ENCODE data around the gene WNK3. TPM values are rescaled to one million over a fixed set of nuclear protein-coding genes. Genes with fewer than 3 reads are reported as not detected.

Gene WNK3
- total RNA-seq, 1 experiment from 2014 or later: 12.8 TPM

- intact Hi-C loops (cut with micrococcal nuclease; ENCODE audit: unreplicated experiment): no loop called here
- Histone ChIP-seq H3K36me3 (ENCODE audit: insufficient read depth, low read length, poor library complexity, severe bottlenecking) (no peaks in the 10 kb centered on the region), H3K4me1 (ENCODE audit: insufficient read depth, low read length, poor library complexity, severe bottlenecking) (no peaks in the 10 kb centered on the region), H3K27ac (ENCODE audit: low read depth, low read length, poor library complexity, severe bottlenecking) (no peak overlapping the region), H3K4me3 (ENCODE audit: low read depth, low read length, poor library complexity, severe bottlenecking) (no peak overlapping the region), H3K27me3 (replicated peaks; ENCODE audit: insufficient read depth, low read depth, low read length, poor library complexity) (no peaks in the 10 kb centered on the region), H3K9me3 (ENCODE audit: low read depth, low read length, poor library complexity, severe bottlenecking) (no peaks in the 10 kb centered on the region)
- ChIA-PET CTCF (no interaction called here), POLR2A (ENCODE audit: low non-redundant PET) (no interaction called here)
- DNase-seq (ENCODE audit: low spot score): no peak
- no TSS peak for BruUV-seq (replicated peaks)
- TF ChIP-seq, protein P1, sequence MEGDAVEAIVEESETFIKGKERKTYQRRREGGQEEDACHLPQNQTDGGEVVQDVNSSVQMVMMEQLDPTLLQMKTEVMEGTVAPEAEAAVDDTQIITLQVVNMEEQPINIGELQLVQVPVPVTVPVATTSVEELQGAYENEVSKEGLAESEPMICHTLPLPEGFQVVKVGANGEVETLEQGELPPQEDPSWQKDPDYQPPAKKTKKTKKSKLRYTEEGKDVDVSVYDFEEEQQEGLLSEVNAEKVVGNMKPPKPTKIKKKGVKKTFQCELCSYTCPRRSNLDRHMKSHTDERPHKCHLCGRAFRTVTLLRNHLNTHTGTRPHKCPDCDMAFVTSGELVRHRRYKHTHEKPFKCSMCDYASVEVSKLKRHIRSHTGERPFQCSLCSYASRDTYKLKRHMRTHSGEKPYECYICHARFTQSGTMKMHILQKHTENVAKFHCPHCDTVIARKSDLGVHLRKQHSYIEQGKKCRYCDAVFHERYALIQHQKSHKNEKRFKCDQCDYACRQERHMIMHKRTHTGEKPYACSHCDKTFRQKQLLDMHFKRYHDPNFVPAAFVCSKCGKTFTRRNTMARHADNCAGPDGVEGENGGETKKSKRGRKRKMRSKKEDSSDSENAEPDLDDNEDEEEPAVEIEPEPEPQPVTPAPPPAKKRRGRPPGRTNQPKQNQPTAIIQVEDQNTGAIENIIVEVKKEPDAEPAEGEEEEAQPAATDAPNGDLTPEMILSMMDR (conservative IDR thresholded peaks at IDR 0.05; ENCODE audit: low read depth, low read length): no peak
- TF ChIP-seq EZH2 (IDR thresholded peaks at IDR 0.05; ENCODE audit: borderline replicate concordance, low read depth, low read length, poor library complexity, severe bottlenecking): no peak
These were observed 186.2 kb downstream of the WNK3 start for GRCh38 chrX:54171527-54172250.

DNA sequence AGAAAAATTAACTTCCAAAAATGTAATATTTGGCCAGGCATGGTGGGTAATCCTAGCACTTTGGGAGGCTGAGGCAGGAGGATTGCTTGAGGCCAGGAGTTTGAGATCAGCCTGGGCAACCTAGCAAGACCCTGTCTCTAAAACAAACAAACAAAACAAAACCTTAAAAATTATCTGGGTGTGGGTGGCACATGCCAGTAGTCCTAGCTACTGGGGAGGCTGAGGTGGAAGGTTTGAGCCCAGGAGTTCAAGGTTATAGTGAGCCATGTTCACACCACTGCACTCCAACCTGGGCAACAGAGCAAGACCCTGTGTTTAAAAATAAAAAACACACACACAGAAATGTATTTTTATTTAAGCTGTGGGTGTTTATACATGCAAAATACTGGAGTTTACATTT, 186.8 kb downstream of the WNK3 start:
- H3K27ac ChIP-seq (ENCODE audit: low read depth, low read length, poor library complexity, severe bottlenecking): no peak overlapping the region
- no peaks in the 10 kb centered on the region for H3K27me3 ChIP-seq (replicated peaks; ENCODE audit: insufficient read depth, low read depth, low read length, poor library complexity)
- H3K4me1 ChIP-seq (ENCODE audit: insufficient read depth, low read length, poor library complexity, severe bottlenecking): no peaks in the 10 kb centered on the region
- H3K9me3 ChIP-seq (ENCODE audit: low read depth, low read length, poor library complexity, severe bottlenecking): no peaks in the 10 kb centered on the region
- no peak for TF ChIP-seq EZH2 (IDR thresholded peaks at IDR 0.05; ENCODE audit: borderline replicate concordance, low read depth, low read length, poor library complexity, severe bottlenecking)
- TF ChIP-seq, protein P1 (conservative IDR thresholded peaks at IDR 0.05; ENCODE audit: low read depth, low read length): no peak
- H3K4me3 ChIP-seq (ENCODE audit: low read depth, low read length, poor library complexity, severe bottlenecking): no peak overlapping the region
- no TSS peak for BruUV-seq (replicated peaks)
- intact Hi-C loops (cut with micrococcal nuclease; ENCODE audit: unreplicated experiment): no loop called here
- DNase-seq (ENCODE audit: low spot score): no peak
- no peaks in the 10 kb centered on the region for H3K36me3 ChIP-seq (ENCODE audit: insufficient read depth, low read length, poor library complexity, severe bottlenecking)
- ChIA-PET POLR2A (ENCODE audit: low non-redundant PET) (no interaction called here), CTCF (no interaction called here)

- Histone ChIP-seq H3K9me3 (ENCODE audit: low read depth, low read length, poor library complexity, severe bottlenecking) (no peaks in the 10 kb centered on the region), H3K27me3 (replicated peaks; ENCODE audit: insufficient read depth, low read depth, low read length, poor library complexity) (no peaks in the 10 kb centered on the region), H3K4me1 (ENCODE audit: insufficient read depth, low read length, poor library complexity, severe bottlenecking) (no peaks in the 10 kb centered on the region), H3K27ac (ENCODE audit: low read depth, low read length, poor library complexity, severe bottlenecking) (no peak overlapping the region), H3K4me3 (ENCODE audit: low read depth, low read length, poor library complexity, severe bottlenecking) (no peak overlapping the region), H3K36me3 (ENCODE audit: insufficient read depth, low read length, poor library complexity, severe bottlenecking) (no peaks in the 10 kb centered on the region)
- POLR2A ChIA-PET (ENCODE audit: low non-redundant PET): no interaction called here
- no peak for DNase-seq (ENCODE audit: low spot score)
- no TSS peak for BruUV-seq (replicated peaks)
- CTCF ChIA-PET: no interaction called here
- intact Hi-C loops (cut with micrococcal nuclease; ENCODE audit: unreplicated experiment): no loop called here
- TF ChIP-seq EZH2 (IDR thresholded peaks at IDR 0.05; ENCODE audit: borderline replicate concordance, low read depth, low read length, poor library complexity, severe bottlenecking): no peak
- TF ChIP-seq, protein P1 (conservative IDR thresholded peaks at IDR 0.05; ENCODE audit: low read depth, low read length): no peak
These were observed 190.9 kb downstream of the WNK3 start for GRCh38 chrX:54166915-54167314.
